ENCODE data around the gene ANKDD1A.

Gene ANKDD1A

GRCh38 chr15:64896371-64897069 lies 15.2 kb upstream of the ANKDD1A start:
- no peak for FAIRE-seq

- no peak for FAIRE-seq
Measured at GRCh38 chr15:64897345-64897985, 14.2 kb upstream of the ANKDD1A start.

- FAIRE-seq, result no peak
Measured at GRCh38 chr15:64898406-64898805, 13.3 kb upstream of the ANKDD1A start.

DNA sequence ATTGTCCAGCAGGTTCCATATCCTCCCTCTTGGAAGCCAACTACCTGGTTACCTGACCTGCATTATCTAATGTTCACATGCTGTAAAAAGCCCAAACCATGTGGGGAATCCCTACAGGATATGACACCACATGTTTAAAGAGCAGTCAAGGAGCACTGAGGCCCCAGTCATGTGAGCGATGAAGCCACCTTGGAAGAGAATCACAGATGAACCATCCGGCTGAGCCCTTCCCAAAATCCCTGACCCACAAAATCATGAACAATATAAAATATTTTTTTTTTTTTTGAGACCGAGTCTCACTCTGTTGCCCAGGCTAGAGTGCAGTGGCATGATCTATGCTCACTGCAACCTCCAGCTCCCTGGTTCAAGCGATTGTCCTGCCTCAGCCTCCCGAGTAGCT lies 10.6 kb upstream of the ANKDD1A start:
- FAIRE-seq, result no peak

DNA sequence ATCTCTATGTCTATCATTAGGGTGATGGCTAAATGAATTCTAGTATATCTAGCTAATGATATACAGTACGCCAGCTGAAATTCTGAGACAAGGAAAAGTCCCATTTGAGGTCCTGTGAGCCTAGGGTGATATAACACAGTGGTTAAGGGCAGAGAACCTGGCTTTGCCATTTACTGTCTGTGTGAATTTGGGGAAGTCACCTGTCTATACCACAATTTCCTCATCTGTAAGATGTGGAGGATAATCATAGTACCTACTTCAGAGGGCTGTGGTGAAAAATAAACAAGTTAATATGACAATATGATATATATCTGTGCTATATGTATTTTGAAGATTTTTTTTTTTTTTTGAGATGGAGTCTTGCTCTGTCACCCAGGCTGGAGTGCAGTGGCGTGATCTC lies 9.8 kb upstream of the ANKDD1A start:
- no peak for FAIRE-seq

DNA sequence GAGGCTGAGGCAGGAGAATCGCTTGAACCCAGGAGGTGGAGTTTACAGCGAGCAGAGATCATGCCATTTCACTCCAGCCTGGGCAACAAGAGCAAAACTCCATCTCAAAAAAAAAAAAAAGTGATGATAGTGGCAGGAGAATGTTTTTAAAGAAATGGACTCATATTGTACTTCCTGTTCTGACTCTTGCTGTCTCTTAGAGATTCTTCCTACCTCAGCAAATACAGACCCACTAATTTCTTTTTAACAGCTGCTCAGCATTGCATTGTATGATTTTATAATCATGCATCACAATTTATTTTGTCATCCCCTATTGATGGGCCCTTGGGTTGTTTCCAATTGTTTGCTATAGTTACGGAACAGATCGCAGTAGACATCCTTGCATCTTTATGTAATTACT lies 8.8 kb upstream of the ANKDD1A start:
- no peak for FAIRE-seq

GRCh38 chr15:64903326-64903950 lies 8.3 kb upstream of the ANKDD1A start:
- no peak for FAIRE-seq

GRCh38 chr15:64904189-64904588 lies 7.5 kb upstream of the ANKDD1A start:
- no peak for FAIRE-seq

GRCh38 chr15:64905119-64905831 lies 6.4 kb upstream of the ANKDD1A start:
- FAIRE-seq, result peak; percentile 60

DNA sequence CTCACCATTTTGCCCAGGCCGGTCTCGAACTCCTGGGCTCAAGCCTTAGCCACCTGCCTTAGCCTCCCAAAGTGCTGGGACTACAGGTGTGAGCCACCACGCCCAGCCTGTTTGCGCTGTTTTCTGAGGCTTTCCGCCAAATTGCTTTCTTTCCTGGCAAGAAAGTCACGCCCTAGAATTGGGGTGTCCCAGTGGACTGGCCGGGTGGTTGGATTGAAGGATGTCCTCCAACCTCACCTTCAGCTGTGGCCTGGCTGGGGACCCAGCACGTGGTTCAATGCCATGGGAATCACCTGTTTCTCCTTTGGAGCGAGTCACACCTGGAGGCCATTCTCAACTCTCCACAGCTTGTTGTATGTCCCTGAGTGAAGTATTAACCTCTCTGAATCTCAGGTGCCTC lies 5.8 kb upstream of the ANKDD1A start:
- no peak for FAIRE-seq

DNA sequence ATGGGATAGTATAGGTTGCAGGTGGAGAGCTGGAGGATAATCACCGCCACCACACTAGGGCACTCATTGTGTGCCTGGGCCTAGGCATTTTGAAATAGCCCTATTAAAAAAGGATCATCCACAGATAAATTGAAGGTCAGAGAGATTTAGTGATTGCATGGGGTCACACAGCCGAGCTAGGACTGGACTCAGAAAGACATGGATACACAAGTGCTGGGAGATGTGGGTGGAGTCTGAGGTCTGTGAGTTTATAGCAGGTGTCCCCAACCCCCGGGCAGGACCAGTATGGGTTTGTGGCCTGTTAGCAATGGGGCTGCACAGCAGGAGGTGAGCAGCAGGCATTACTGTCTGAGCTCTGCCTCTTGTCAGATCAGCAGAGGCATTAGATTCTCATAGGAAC lies 5.3 kb upstream of the ANKDD1A start:
- FAIRE-seq, result no peak

DNA sequence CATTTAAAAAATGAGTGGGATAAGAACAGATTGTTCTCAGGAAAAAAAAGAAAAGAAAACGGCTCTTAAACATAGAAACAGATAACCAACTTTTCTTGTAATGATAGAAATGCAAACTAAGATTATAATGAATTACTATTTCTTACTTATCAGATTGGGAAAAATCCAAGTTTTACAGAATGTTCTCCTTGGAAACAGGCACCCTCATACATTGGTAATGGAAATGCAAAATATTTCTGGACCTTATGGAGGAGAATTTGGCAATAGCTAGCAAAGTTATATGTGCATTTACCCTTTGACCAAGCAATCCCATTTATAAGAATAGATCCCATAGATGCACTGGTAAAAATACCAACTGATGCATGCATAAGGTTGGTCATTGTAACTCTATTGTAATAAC lies 3.7 kb upstream of the ANKDD1A start:
- FAIRE-seq, result no peak

DNA sequence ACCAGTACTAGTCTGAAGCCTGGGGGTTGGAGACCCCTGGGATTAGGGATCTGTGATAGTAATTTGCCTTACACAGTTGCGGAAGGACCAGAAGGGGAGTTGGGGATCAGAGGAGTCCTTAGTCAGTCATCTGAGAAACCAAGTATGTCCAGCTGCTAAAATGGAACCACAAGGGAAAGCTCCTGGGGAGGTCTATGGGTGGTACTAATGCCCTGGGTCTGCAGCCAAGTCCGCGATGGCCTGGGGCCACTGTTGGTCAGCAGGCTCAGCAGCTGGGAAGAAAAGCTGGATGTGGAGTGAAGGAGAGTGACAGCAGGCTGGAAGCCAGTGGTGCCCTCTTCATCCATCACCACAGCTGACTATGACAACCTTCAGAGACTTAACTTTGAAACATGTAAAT lies 2.2 kb upstream of the ANKDD1A start:
- FAIRE-seq, result no peak

- FAIRE-seq, result no peak
Measured at GRCh38 chr15:64912379-64913325, 950 bp downstream of the ANKDD1A start.

- no peak for FAIRE-seq
Measured at GRCh38 chr15:64915518-64916227, 4.0 kb downstream of the ANKDD1A start.

DNA sequence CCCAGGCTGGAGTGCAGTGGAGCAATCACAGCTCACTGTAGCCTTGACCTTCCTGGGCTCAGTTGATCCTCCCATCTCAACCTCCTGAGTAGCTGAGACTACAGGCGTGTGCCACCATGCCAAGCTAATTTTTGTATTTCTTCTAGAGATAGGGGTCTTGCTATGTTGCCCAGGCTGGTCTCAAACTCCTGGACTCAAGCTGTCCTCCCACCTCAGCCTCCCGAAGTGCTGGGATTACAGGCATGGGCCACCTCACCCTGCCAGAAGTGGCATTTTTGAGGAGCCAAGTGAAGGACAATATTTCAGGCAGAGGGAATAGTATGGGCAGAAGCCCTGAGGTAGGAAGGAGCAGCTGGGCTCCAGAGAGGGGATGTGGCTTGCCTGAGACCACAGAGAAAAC lies 4.7 kb downstream of the ANKDD1A start:
- no peak for FAIRE-seq

DNA sequence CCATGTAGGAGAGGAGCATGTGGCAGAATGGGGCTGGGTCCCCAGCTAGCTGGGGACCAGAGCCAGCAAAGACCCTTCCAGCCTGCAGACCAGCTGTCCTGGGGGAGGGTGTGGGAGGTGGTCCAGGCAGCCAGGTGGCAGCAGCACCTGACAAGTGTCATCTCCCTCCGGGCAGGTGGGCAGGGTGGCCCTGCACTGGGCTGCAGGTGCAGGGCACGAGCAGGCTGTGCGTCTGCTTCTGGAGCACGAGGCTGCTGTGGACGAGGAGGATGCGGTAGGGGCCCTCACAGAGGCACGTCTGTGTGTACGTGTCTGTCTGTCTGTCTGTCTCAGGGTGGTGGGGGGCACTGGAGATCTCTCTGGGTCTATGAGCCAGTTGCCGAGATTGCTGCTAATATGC lies 5.5 kb downstream of the ANKDD1A start:
- FAIRE-seq, result no peak

DNA sequence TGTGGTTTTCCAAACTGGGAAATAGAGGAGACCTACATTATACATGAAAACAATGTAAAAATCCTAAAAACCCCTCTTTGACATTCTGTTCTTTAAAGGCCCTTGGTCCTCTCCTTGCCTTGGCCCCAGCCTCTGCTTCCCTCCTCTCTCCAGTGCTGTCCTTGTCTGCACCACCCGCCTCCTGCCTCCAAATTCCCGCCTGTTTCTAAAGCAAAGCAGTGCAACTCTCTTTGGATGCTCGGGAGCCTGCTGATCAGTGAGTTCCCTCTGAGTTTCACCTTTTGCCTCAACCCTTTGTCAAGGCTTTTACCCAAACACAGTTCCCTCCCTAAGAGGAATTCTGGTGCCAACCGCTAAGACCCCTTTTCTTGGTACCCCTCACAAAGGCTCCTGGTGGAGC lies 8.0 kb downstream of the ANKDD1A start:
- no peak for FAIRE-seq

DNA sequence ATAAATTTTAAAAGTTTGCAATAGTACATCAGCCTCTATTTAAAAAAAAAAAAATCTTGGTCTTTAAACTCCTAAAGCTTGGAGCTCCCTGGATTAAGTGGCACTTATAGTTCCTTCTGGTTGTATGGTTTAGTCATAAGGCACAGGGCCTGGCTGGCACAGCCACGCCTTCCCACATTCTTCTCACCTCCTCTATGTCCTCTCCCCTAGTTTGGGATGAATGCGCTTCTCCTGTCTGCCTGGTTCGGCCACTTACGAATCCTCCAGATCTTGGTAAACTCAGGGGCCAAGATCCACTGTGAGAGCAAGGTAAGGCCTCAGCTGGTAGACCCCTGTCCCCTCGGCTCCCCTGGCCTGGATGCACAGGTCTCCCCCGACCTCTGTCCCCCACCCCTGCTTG lies 10.0 kb downstream of the ANKDD1A start:
- FAIRE-seq, result no peak

DNA sequence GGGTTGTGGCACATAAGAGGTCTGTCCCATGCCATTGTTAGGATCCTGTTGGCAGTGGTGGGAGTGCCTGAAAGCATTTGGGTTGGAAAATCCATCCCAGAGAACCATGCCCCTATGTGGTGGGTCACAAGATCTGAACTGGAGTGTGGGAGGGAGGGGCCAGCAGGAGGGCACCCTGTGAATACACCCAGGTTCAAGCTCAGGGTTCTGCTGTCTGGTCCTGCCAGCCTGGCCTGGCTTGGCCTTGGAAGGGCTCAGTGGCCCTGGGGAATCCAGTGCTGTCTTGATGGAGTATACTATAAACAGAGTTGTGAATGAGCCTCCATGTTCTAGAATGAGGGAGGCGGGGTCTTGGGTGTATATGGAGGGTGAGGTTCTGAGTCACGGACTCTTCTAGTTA lies 11.8 kb downstream of the ANKDD1A start:
- no peak for FAIRE-seq

- FAIRE-seq, result no peak
Measured at GRCh38 chr15:64925335-64926330, 13.9 kb downstream of the ANKDD1A start.
